Activated CD8-positive, alpha-beta memory T cell treated with anti-CD3 and anti-CD28 coated beads, Interleukin-2, amount 10 ng/mL, durations not matched to agents 7 days and 5 days (primary cell): ENCODE data around the gene MRAS. TPM values are rescaled to one million over a fixed set of nuclear protein-coding genes. Genes with fewer than 3 reads are reported as not detected.

ENCODE experiments used
- ATAC-seq: fragments of 150-1000 bp; cut with Tn5 transposase; one replicate; pipeline ENCODE4 v1.10.0; 2021; ENCODE audit warnings: moderate library complexity
- CTCF ChIA-PET: fragments of 350-600 bp; sonication (Branson Sonifier 250); formaldehyde crosslinking; loops from one replicate; lab custom pipeline; 2021; ENCODE audit warnings: antibody characterized with exemption; lab: Charles Lee
- DNase-seq: peaks from one replicate; pipeline ENCODE4 v3.0.0-alpha.2; 2020
- H3K27ac Mint-ChIP-seq: one replicate; pipeline ENCODE4 v1.8.0; 2021; ENCODE audit warnings: mild to moderate bottlenecking, mixed read lengths
- H3K27me3 Mint-ChIP-seq: one replicate; pipeline ENCODE4 v1.8.0; 2021; ENCODE audit warnings: mixed read lengths
- H3K36me3 Mint-ChIP-seq: one replicate; pipeline ENCODE4 v1.8.0; 2021; ENCODE audit warnings: mild to moderate bottlenecking, mixed read lengths
- H3K4me1 Mint-ChIP-seq: one replicate; pipeline ENCODE4 v1.8.0; 2021; ENCODE audit warnings: mixed read lengths
- H3K4me3 Mint-ChIP-seq: one replicate; pipeline ENCODE4 v1.8.0; 2021; ENCODE audit warnings: mild to moderate bottlenecking, moderate library complexity, mixed read lengths
- H3K9me3 Mint-ChIP-seq: one replicate; pipeline ENCODE4 v1.8.0; 2022; ENCODE audit warnings: low read depth, mixed read lengths
- total RNA-seq, 2 experiments: library from RNA; stranded (reverse); gene quantifications; one replicate each; pipeline ENCODE4 v1.2.3, GENCODE V29; 2021

Gene MRAS
- total RNA-seq = not detected

DNA sequence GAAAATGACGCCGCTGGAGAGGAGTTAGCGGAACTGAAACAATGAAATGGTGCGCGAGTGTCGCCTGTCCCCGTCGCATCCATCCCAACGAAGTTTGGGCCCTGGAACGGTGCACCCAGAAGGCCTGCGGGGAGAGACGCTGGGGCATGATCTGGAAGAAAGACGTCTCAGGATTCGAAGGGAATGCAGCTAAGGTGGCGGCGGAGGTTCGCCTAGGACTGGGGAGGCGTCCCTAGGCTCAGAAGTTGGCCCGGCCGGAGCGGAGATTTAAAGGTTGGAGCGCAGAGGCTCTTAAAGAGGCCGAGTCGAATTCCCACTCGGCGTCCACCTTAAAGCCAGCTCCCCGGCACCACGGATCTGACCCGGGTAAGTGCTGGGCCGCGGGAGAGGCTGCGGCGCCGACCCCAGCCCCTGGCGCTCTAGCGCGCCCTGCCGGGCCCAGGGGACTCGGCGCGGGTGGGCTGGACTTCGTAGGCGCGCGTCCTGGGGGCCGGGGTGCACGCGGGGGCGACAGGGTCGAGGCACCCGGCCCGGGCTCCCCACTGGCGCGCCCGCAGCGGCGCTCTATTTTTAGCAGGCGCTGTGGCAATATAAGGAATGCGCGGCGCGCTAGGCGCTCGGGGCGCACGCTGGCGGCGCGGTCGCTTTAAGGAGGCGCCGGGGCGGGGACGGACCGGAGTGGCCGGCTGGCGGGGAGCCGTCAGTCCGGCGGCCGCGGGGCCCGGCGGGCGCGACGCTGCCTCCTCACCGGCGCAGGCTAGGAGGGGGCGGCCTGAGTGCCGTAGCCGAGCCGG, at the start of gene MRAS:
MRAS (plus strand) TSS at position 620 of the 794 bp plus-strand sequence. CDS start 24,305 bp downstream, outside the sequence.
- peaks cover 51% of the 10 kb centered on the region for H3K27me3 Mint-ChIP-seq
- H3K9me3 Mint-ChIP-seq = no peaks in the 10 kb centered on the region
- peak within 1 kb of the TSS; percentile 79 for H3K4me3 Mint-ChIP-seq
- CTCF ChIA-PET = interaction anchor here (1.1 to 1.6 kb wide), 3 partner anchors 19 to 167 kb away, joined by 4 to 5 read pairs (median 4); partner anchors contain the start of gene ARMC8
- DNase-seq (no peak), ATAC-seq (peak; percentile 66)
- peaks cover 7% of the 10 kb centered on the region for H3K4me1 Mint-ChIP-seq
- H3K36me3 Mint-ChIP-seq = peaks cover 2% of the 10 kb centered on the region
- peak within 1 kb of the TSS; percentile 17 for H3K27ac Mint-ChIP-seq

DNA sequence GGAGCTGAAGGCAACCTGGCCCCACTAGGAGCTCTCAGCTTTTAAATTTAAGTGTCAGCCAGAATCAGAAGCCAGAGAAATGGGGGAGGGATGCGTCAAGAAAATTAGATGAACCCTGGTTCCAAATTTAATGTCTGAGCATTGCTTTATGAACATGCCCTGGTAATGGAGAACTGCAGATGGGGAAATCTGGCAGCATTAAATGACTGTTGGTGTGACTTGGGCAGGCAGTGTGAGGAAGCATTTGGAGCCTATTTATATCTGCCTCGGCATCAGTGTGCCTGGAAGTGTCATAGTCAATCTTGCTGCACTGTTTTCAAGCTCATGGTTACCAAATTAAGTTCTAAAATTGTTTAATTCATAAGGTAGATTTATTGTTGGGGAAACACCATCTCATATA, 47.7 kb upstream of the MRAS start:
- CTCF ChIA-PET = no interaction called here
- ATAC-seq = no peak

DNA sequence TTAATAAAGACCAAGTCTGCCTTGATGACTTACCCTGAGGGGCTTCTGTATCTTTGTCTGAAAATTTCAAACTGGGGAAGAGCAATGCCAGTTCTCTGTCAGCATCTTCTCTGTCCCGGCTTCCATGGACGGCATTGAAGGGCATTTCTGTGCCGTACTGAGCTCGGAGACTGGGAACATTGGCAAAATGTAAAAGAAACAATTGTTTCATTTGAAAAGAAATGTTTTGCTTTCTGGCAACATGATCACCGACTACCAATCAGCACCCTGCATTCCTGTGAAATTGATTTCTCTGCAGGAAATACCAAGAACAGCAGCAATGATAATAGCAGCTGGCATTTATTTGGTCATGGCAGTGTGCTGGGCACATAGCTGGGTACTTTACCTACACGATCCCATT, 44.9 kb upstream of the MRAS start:
- H3K36me3 Mint-ChIP-seq = peaks cover 17% of the 10 kb centered on the region
- no peak for ATAC-seq
- no peak for DNase-seq
- H3K9me3 Mint-ChIP-seq = peaks cover 8% of the 10 kb centered on the region
- H3K4me3 Mint-ChIP-seq = no peak overlapping the region
- H3K27me3 Mint-ChIP-seq = no peaks in the 10 kb centered on the region
- H3K4me1 Mint-ChIP-seq = no peaks in the 10 kb centered on the region
- CTCF ChIA-PET = no interaction called here
- H3K27ac Mint-ChIP-seq = no peak overlapping the region

More for the DNA sequence above, 47.7 kb upstream of the MRAS start:
- H3K4me3 Mint-ChIP-seq = no peak overlapping the region
- no peaks in the 10 kb centered on the region for H3K27me3 Mint-ChIP-seq
- peaks cover 14% of the 10 kb centered on the region for H3K4me1 Mint-ChIP-seq
- no peak overlapping the region for H3K27ac Mint-ChIP-seq
- no peak for DNase-seq
- no peaks in the 10 kb centered on the region for H3K9me3 Mint-ChIP-seq
- H3K36me3 Mint-ChIP-seq = peaks cover 26% of the 10 kb centered on the region

DNA sequence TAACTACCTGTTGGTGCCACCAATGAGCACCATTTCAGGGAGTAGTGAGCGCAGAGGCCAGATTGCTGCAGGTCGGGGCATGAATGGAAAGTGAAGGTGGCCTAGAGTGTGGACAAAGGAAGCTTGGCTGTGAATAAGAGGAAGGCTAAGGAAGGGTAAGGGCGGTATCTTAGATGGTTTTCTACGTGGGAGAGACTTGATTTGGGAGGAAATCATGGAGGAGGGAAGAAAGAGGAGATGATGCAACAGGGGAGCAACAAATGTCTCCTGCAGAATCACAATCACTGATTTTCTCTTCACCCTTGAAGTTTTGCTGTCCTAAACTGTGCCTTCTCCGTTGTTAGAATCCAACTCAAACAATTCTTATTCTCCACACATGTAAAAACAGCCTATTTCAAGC, 40.5 kb upstream of the MRAS start:
- CTCF ChIA-PET = interaction anchor here (1.0 kb wide), 1 partner anchor 20 kb away, joined by 3 read pairs; no protein-coding TSS in a partner anchor
- no peak for ATAC-seq
- peaks cover 30% of the 10 kb centered on the region for H3K27me3 Mint-ChIP-seq
- peaks cover 19% of the 10 kb centered on the region for H3K9me3 Mint-ChIP-seq
- DNase-seq = no peak
- H3K4me1 Mint-ChIP-seq = no peaks in the 10 kb centered on the region
- H3K4me3 Mint-ChIP-seq = no peak overlapping the region
- H3K36me3 Mint-ChIP-seq = peaks cover 15% of the 10 kb centered on the region
- H3K27ac Mint-ChIP-seq = no peak overlapping the region

DNA sequence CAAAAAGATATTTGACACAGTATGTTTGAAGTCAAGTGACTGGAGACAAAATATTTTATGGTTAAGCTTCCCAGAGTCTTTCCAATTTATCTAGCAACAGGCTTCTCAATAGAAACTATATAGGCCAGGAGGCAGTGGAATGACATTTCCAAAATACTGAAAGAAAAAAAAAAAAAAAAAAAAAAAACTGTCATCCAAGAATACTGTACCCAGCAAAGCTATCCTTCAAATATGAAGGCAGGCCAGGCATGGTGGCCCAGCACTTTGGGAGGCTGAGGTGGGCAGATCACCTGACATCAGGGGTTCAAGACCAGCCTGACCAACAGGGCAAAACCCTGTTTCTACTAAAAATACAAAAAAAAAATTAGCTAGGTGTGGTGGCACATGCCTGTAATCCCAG, 39.6 kb upstream of the MRAS start:
- Mint-ChIP-seq H3K27me3 (peaks cover 30% of the 10 kb centered on the region), H3K4me3 (no peak overlapping the region), H3K4me1 (no peaks in the 10 kb centered on the region), H3K9me3 (peaks cover 19% of the 10 kb centered on the region), H3K27ac (no peak overlapping the region), H3K36me3 (peaks cover 15% of the 10 kb centered on the region)
- ATAC-seq (no peak), DNase-seq (no peak)
- CTCF ChIA-PET = interaction anchor here (0.5 to 1.2 kb wide), 5 partner anchors 11 to 216 kb away, joined by 3 to 4 read pairs (median 3); no protein-coding TSS in a partner anchor

DNA sequence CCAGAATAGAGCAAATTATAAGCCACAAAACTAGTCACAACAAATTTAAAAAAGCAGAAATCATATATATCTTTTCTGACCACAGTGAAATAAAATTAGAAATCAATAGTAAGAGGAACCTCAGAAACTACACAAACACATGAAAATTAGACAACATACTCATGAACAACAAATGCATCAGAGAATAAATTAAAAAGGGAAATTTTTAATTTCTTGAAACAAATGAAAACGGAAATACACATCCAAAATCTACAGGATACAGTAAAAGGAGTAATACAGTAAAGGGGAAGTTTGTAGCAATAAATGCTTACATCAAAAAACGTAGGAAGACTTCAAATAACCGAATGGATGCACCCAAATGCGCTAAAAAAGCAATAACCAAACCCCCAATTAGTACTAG, 37.9 kb upstream of the MRAS start:
- Mint-ChIP-seq H3K9me3 (peaks cover 19% of the 10 kb centered on the region), H3K27ac (no peak overlapping the region), H3K27me3 (peaks cover 30% of the 10 kb centered on the region), H3K4me3 (no peak overlapping the region), H3K36me3 (peaks cover 15% of the 10 kb centered on the region), H3K4me1 (no peaks in the 10 kb centered on the region)
- DNase-seq (no peak), ATAC-seq (no peak)
- CTCF ChIA-PET = no interaction called here

DNA sequence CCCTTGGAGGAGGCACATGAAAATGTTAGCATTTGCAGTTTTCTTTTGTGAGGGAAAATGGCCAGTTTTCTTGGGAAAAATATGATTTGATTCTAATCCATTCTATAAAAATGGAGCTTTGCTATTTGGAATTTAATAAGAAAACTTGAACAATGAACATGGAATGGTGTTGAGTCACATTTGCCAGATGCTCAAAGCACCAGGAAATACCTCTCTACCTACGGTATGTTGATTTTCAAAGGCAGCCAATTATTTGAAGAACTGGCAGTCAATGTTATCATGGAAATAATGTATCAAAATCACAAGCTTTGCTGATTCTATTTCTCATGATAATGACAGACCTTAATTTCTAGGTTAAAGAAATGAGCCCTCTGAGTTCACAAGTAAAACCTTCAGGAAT, 33.6 kb upstream of the MRAS start:
- ATAC-seq = no peak
- CTCF ChIA-PET = no interaction called here

DNA sequence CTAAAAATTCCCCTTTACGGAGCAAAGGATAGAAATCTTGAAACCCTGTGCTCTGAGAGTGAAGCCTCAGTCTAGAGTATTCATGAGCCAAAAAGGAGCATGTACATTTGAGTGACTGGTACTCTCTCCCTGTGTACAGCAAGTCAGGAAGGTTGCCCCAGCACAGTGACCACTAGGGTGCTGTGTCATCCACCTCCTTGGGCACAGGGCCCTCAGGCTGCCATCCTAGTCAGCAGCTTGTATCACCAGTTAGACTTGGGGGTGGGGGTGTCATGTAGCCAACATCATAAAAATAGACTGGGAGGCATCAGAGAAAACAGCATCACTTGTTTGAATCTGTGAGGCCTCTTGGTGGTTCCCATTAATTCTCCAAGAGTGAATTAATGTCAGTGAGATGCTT, 30.7 kb upstream of the MRAS start:
- Mint-ChIP-seq H3K27me3 (peaks cover 2% of the 10 kb centered on the region), H3K4me3 (no peak overlapping the region), H3K36me3 (no peaks in the 10 kb centered on the region), H3K9me3 (no peaks in the 10 kb centered on the region), H3K4me1 (peaks cover 3% of the 10 kb centered on the region), H3K27ac (no peak overlapping the region)
- peak; percentile 23 for DNase-seq
- no peak for ATAC-seq
- CTCF ChIA-PET = interaction anchor here (1.2 to 2.4 kb wide), 2 partner anchors 10 to 22 kb away, joined by 3 to 8 read pairs; no protein-coding TSS in a partner anchor

More for the DNA sequence above, 33.6 kb upstream of the MRAS start:
- no peaks in the 10 kb centered on the region for H3K4me1 Mint-ChIP-seq
- peaks cover 30% of the 10 kb centered on the region for H3K27me3 Mint-ChIP-seq
- DNase-seq = no peak
- H3K27ac Mint-ChIP-seq = no peak overlapping the region
- H3K36me3 Mint-ChIP-seq = peaks cover 4% of the 10 kb centered on the region
- H3K4me3 Mint-ChIP-seq = no peak overlapping the region
- peaks cover 11% of the 10 kb centered on the region for H3K9me3 Mint-ChIP-seq

DNA sequence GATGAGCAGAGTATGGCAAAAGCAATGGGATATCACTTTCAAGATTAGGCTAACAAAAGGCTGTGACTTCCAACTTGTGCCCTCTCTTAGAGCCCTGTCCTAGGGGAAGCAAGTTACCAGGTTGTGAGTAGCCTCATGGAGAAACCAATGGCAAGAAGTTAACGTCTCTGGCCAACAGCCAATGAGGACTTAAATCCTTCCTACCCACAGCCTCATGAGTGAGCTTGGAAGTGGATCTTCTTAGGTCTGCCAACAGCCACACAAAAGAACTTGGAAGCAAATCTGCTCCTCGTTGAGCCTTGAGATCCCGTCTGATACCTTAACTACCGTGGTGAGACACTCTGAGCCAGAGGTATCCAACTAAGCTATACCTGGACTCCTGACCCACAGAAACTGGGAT, 24.4 kb upstream of the MRAS start:
- Mint-ChIP-seq H3K4me1 (peaks cover 25% of the 10 kb centered on the region), H3K4me3 (no peak overlapping the region), H3K9me3 (no peaks in the 10 kb centered on the region), H3K27ac (no peak overlapping the region), H3K36me3 (no peaks in the 10 kb centered on the region), H3K27me3 (no peaks in the 10 kb centered on the region)
- DNase-seq (peak; percentile 38), ATAC-seq (no peak)
- CTCF ChIA-PET = interaction anchor here (1.0 kb wide), 1 partner anchor 40 kb away, joined by 3 read pairs; no protein-coding TSS in a partner anchor

DNA sequence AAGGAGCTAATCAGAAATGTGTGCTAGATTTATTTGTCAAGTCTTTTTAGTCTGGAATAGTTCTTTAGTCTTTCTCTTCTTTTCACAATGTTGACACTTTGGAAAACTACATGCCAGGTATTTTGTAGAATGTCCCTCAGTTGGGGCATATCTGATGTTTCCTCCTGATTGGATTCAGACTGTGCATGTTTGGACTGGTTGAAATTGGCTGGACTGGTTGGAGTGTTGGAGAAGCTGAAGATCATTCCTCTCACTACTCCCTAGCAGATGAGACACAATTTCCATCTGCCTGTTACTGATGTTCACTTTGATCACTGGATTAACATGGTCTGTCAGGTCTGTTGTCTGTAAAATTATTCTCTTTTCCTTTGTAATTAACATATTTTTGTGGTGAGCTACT, 22.4 kb upstream of the MRAS start:
- peaks cover 34% of the 10 kb centered on the region for H3K4me1 Mint-ChIP-seq
- DNase-seq (no peak), ATAC-seq (no peak)
- no peak overlapping the region for H3K4me3 Mint-ChIP-seq
- no peaks in the 10 kb centered on the region for H3K27me3 Mint-ChIP-seq
- H3K27ac Mint-ChIP-seq = no peak overlapping the region
- CTCF ChIA-PET = interaction anchor here (0.7 to 1.0 kb wide), 4 partner anchors 10 to 1976 kb away, joined by 3 read pairs; no protein-coding TSS in a partner anchor
- no peaks in the 10 kb centered on the region for H3K36me3 Mint-ChIP-seq
- no peaks in the 10 kb centered on the region for H3K9me3 Mint-ChIP-seq

DNA sequence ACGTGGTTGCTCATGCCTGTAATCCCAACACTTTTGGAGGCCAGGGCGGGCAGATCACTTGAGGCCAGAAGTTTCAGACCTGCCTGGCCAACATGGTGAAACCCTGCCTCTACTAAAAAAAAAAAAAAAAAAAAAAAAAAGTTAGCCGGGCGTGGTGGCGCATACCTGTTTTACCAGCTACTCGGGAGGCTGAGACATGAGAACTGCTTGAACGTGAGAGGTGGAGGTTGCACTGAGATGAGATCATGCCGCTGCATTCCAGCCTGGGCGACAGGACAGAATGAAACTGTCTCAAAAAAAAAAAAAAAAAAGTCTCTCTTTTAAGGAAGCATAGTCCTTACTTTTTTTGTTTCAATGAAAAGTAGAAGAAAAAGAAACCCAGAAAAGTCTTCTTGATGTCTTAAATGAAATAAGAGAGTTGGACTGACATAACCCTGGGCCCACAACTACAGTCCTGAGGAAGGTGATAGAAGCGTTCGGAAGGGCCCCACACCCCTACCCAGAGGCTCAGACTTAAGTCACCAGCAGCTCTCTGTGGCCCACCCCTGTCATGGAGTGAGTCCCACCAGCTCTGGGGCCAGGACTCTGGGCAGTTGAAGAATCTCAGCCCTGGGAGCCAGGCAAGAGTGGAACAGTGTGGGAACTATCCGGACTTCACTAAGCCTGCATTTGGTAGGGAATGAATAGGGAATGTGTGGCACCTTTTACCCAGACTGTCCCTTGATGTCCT, 21.3 kb upstream of the MRAS start:
- CTCF ChIA-PET = interaction anchor here (0.7 to 2.3 kb wide), 2 partner anchors 11 to 18 kb away, joined by 4 to 8 read pairs; no protein-coding TSS in a partner anchor
- ATAC-seq = no peak
- Mint-ChIP-seq H3K4me3 (no peak overlapping the region), H3K9me3 (no peaks in the 10 kb centered on the region), H3K27ac (no peak overlapping the region), H3K4me1 (peaks cover 34% of the 10 kb centered on the region), H3K36me3 (no peaks in the 10 kb centered on the region), H3K27me3 (no peaks in the 10 kb centered on the region)
- peak; percentile 39 for DNase-seq

DNA sequence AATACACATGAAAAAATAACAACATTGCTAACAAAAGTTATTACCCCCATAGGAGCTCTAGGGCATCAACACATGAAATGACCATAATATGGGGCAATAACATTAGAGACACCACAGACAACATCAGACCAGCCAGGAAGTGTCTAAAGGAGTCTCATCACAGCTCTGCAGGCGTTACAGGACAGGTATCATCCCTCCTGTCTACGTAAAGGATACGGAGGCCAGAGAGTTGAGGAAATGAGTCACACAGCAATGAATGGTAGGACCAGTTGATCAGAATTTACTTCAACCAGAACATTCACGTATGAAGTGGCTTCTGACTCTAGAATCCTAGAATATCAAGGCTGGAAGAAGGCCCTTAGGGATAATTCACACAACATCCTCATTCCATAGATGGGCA, 20.5 kb upstream of the MRAS start:
- Mint-ChIP-seq H3K9me3 (no peaks in the 10 kb centered on the region), H3K4me1 (peaks cover 34% of the 10 kb centered on the region), H3K4me3 (no peak overlapping the region), H3K36me3 (no peaks in the 10 kb centered on the region), H3K27ac (no peak overlapping the region), H3K27me3 (peaks cover 3% of the 10 kb centered on the region)
- peak; percentile 31 for DNase-seq
- no peak for ATAC-seq
- CTCF ChIA-PET = interaction anchor here (0.7 to 2.7 kb wide), 3 partner anchors 11 to 141 kb away, joined by 3 to 12 read pairs (median 8); partner anchors contain the start of gene ARMC8

DNA sequence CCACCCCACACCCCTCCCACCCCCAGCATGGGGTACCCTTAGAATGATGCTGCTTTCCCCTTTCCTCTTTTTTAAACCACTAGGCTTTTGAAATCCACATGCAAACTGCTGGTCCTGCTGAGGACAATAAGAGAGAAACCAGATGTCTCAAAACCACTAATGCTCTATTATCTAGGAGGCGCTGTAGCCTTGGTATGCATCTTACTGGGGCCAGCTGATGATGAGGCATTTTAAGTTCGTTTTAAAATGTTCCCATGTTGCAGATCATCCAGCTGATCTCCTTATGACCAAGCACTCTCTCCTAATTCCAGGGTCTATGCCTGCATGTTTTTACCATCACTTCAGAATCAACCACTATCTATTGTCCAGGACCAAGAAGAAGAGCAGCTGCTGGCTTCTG, 20.0 kb upstream of the MRAS start:
- Mint-ChIP-seq H3K27me3 (peaks cover 3% of the 10 kb centered on the region), H3K9me3 (no peaks in the 10 kb centered on the region), H3K4me3 (peak overlapping the region; percentile 44), H3K27ac (no peak overlapping the region), H3K36me3 (no peaks in the 10 kb centered on the region), H3K4me1 (peaks cover 34% of the 10 kb centered on the region)
- DNase-seq = no peak
- ATAC-seq = no peak
- CTCF ChIA-PET = interaction anchor here (0.7 to 2.7 kb wide), 11 partner anchors 12 to 263 kb away, joined by 3 to 12 read pairs (median 4); partner anchors contain the start of genes ARMC8, DBR1 and ESYT3
